IMR-90 (cell line): ENCODE measurements around the gene RXRB. TPM values are rescaled to one million over a fixed set of nuclear protein-coding genes. Genes with fewer than 3 reads are reported as not detected.

ENCODE experiments used
- ATAC-seq: fragments of 200-7000 bp; cut with Tn5 transposase; 2 replicates; pipeline ENCODE4 v1.9.1; 2020; ENCODE audit warnings: low read depth, mild to moderate bottlenecking, moderate library complexity
- BruUV-seq: library from RNA; stranded (reverse); fragments of 400-500 nt; replicated peaks from 2 replicates; lab custom pipeline; 2021; lab: Mats Ljungman, UMichigan
- CTCF ChIA-PET: fragments of 300-600 bp; formaldehyde crosslinking; extraction: SDS; loops from one replicate; lab custom pipeline; 2021; ENCODE audit warnings: antibody characterized with exemption; lab: Yijun Ruan, JAX
- POLR2A ChIA-PET: fragments of 300-600 bp; sonication (Branson Sonifier 250); formaldehyde crosslinking; loops from one replicate; lab custom pipeline; 2022; ENCODE audit warnings: antibody characterized with exemption; ENCODE audit not compliant: unreplicated experiment; lab: Charles Lee
- DNase-seq: peaks from one replicate; pipeline ENCODE4 v3.0.0; 2013
- H2AFZ ChIP-seq: replicated peaks from 2 replicates; pipeline ENCODE3; 2013; ENCODE audit warnings: low read length, mild to moderate bottlenecking; ENCODE audit not compliant: poor library complexity
- H2AK5ac ChIP-seq: 2 replicates; pipeline ENCODE4 v1.6.1; 2013; ENCODE audit warnings: low read depth, low read length, inconsistent platforms
- H2AK9ac ChIP-seq: replicated peaks from 2 replicates; pipeline ENCODE3; 2013; ENCODE audit warnings: mild to moderate bottlenecking, low read depth, low read length, moderate library complexity; ENCODE audit not compliant: poor library complexity
- H2BK120ac ChIP-seq: 2 replicates; pipeline ENCODE4 v1.6.1; 2013; ENCODE audit warnings: low read depth, low read length, inconsistent platforms
- H2BK15ac ChIP-seq: 3 replicates; pipeline ENCODE4 v1.6.1; 2013; ENCODE audit warnings: low read depth, low read length, inconsistent platforms
- H2BK20ac ChIP-seq: 2 replicates; pipeline ENCODE4 v1.6.1; 2013; ENCODE audit warnings: low read depth, mild to moderate bottlenecking, inconsistent platforms, low read length, moderate library complexity
- H2BK5ac ChIP-seq: 2 replicates; pipeline ENCODE4 v1.6.1; 2013; ENCODE audit warnings: mild to moderate bottlenecking, low read depth, low read length, inconsistent platforms; ENCODE audit not compliant: poor library complexity, severe bottlenecking
- H3K14ac ChIP-seq: replicated peaks from 2 replicates; pipeline ENCODE4 v1.6.1; 2013; ENCODE audit warnings: low read depth, low read length, inconsistent platforms
- H3K18ac ChIP-seq: 2 replicates; pipeline ENCODE4 v1.6.1; 2013; ENCODE audit warnings: low read depth, low read length, control low read depth
- H3K23ac ChIP-seq: 2 replicates; pipeline ENCODE4 v1.6.1; 2013; ENCODE audit warnings: low read depth, low read length, inconsistent platforms
- H3K27ac ChIP-seq: 2 replicates; pipeline ENCODE4 v1.5.1; 2013; ENCODE audit warnings: mild to moderate bottlenecking, control low read depth, low read length; ENCODE audit not compliant: insufficient read depth
- H3K27me3 ChIP-seq: 2 replicates; pipeline ENCODE4 v1.6.1; 2013; ENCODE audit warnings: low read length; ENCODE audit not compliant: control insufficient read depth, insufficient read depth
- H3K36me3 ChIP-seq: 2 replicates; pipeline ENCODE4 v1.6.1; 2013; ENCODE audit warnings: low read length, mixed read lengths; ENCODE audit not compliant: control insufficient read depth, insufficient read depth
- H3K4ac ChIP-seq: 2 replicates; pipeline ENCODE4 v1.6.1; 2013; ENCODE audit warnings: low read depth, low read length, inconsistent platforms
- H3K4me1 ChIP-seq: 2 replicates; pipeline ENCODE4 v1.6.1; 2013; ENCODE audit warnings: low read length, mixed read lengths; ENCODE audit not compliant: control insufficient read depth, insufficient read depth
- H3K4me2 ChIP-seq: 2 replicates; pipeline ENCODE4 v1.6.1; 2013; ENCODE audit warnings: low read depth, mild to moderate bottlenecking, control low read depth, low read length, moderate library complexity
- H3K4me3 ChIP-seq: 2 replicates; pipeline ENCODE4 v1.5.1; 2013; ENCODE audit warnings: low read depth, mild to moderate bottlenecking, control low read depth, low read length, moderate library complexity; ENCODE audit not compliant: insufficient read depth
- H3K56ac ChIP-seq: 2 replicates; pipeline ENCODE4 v1.6.1; 2013; ENCODE audit warnings: low read length, inconsistent platforms; ENCODE audit not compliant: insufficient read depth; ENCODE audit errors: extremely low read depth
- H3K79me1 ChIP-seq, 2 experiments: 2 replicates each; pipeline ENCODE4 v1.6.1; 2013; ENCODE audit warnings: low read length in 2 of 2, inconsistent platforms in 1 of 2, low read depth in 1 of 2
- H3K9ac ChIP-seq: 2 replicates; pipeline ENCODE4 v1.6.1; 2013; ENCODE audit warnings: low read depth, low read length, control low read depth
- H3K9me1 ChIP-seq: 2 replicates; pipeline ENCODE4 v1.6.1; 2013; ENCODE audit warnings: low read length, inconsistent platforms; ENCODE audit not compliant: insufficient read depth
- H3K9me3 ChIP-seq: 2 replicates; pipeline ENCODE4 v1.6.1; 2013; ENCODE audit warnings: low read length; ENCODE audit not compliant: control insufficient read depth, insufficient read depth
- H4K20me1 ChIP-seq: 2 replicates; pipeline ENCODE4 v1.6.1; 2013; ENCODE audit warnings: low read length, inconsistent platforms; ENCODE audit not compliant: insufficient read depth
- H4K5ac ChIP-seq: 2 replicates; pipeline ENCODE4 v1.6.1; 2013; ENCODE audit warnings: mild to moderate bottlenecking, low read depth, low read length, control low read depth
- H4K8ac ChIP-seq, 2 experiments: 2 replicates each; pipeline ENCODE4 v1.6.1; 2013; ENCODE audit warnings: low read depth in 2 of 2, low read length in 2 of 2, control low read depth in 1 of 2, inconsistent platforms in 1 of 2
- H4K91ac ChIP-seq: 2 replicates; pipeline ENCODE4 v1.6.1; 2013; ENCODE audit warnings: low read depth, low read length, inconsistent platforms; ENCODE audit not compliant: insufficient read depth
- NFE2L2 ChIP-seq: fragments of 150-350 bp; IDR thresholded peaks from 2 replicates; pipeline ENCODE4 v1.6.1; 2016; ENCODE audit warnings: low read depth, mild to moderate bottlenecking, low read length
- RCOR1 ChIP-seq: IDR thresholded peaks from 2 replicates; pipeline ENCODE4 v1.6.1; 2012; ENCODE audit warnings: mild to moderate bottlenecking, low read length, improper control_type of control experiment; ENCODE audit not compliant: insufficient replicate concordance
- WGBS, 2 experiments: methylation state at CpG; one replicate each; pipeline versions ENCODE4 v1.1.5 to v1.1.7; 2013; ENCODE audit warnings: missing lambda C conversion rate in 2 of 2; ENCODE audit not compliant: insufficient read length in 1 of 2; ENCODE audit errors: extremely low coverage in 2 of 2; 5-methylcytosine and 5-hydroxymethylcytosine counted together
- dilution Hi-C: fragments of 300-500 bp; cut with HindIII; formaldehyde crosslinking; loops from one replicate; pipeline ENCODE4 v1.14.3; 2018; ENCODE audit warnings: low sequenced_read_pairs; ENCODE audit not compliant: unreplicated experiment
- in situ Hi-C: fragments of 300-500 bp; cut with MboI; formaldehyde crosslinking; loops from 3 replicates; pipeline ENCODE4 v1.14.3; 2019; ENCODE audit warnings: low sequenced_read_pairs, inconsistent platforms, mixed read lengths
- intact Hi-C: fragments of 100-400 bp; cut with micrococcal nuclease; formaldehyde crosslinking; loops from 2 replicates; pipeline ENCODE4 v1.10.0; 2022
- polyA plus RNA-seq, 3 experiments: library from polyadenylated mRNA; depleted of rRNA; stranded (reverse); fragments of >200 nt; gene quantifications; 2 replicates each; pipeline ENCODE4 v1.2.3, GENCODE V29; 2012; ENCODE audit warnings: low replicate concordance in 1 of 3
- total RNA-seq: library from RNA; depleted of rRNA; stranded (reverse); fragments of >200 nt; gene quantifications from 2 replicates; pipeline ENCODE4 v1.2.3, GENCODE V29; 2012

RXRB gene
- total and polyA plus RNA-seq, 2 of the 4 experiments (the other 2 are of a cell fraction), result 18.6 to 53.7 TPM

- in situ Hi-C loops, result loop anchor here (5.0 to 10.0 kb wide), 2 partner anchors 84 to 149 kb away; no protein-coding TSS in a partner anchor
Measured at GRCh38 chr6:33163540-33163939, 36.9 kb downstream of the RXRB start.

More at GRCh38 chr6:33163540-33163939, 36.9 kb downstream of the RXRB start:
- no peak overlapping the region for H4K8ac ChIP-seq
- dilution Hi-C loops (no loop called here), intact Hi-C loops (no loop called here)
- H2BK20ac ChIP-seq, result no peak overlapping the region
- H3K4me3 ChIP-seq, result no peak overlapping the region
- H3K79me1 ChIP-seq, result no peaks in the 10 kb centered on the region
- H4K91ac ChIP-seq, result no peak overlapping the region
- no peaks in the 10 kb centered on the region for H4K20me1 ChIP-seq
- no peak overlapping the region for H2BK15ac ChIP-seq
- H3K9me1 ChIP-seq, result peaks cover 5% of the 10 kb centered on the region; the same call in 1 of the 2 replicates
- peaks cover 7% of the 10 kb centered on the region for H3K27me3 ChIP-seq
- no peak overlapping the region for H3K14ac ChIP-seq
- no peak overlapping the region for H4K5ac ChIP-seq
- ChIA-PET POLR2A (no interaction called here), CTCF (no interaction called here)
- ATAC-seq (no peak), DNase-seq (no peak)
- no peak overlapping the region for H2AK5ac ChIP-seq
- H3K23ac ChIP-seq, result no peak overlapping the region
- peak overlapping the region; percentile 51 for H2AFZ ChIP-seq
- TF ChIP-seq NFE2L2 (no peak), RCOR1 (no peak)
- no peak overlapping the region for H3K27ac ChIP-seq
- H3K56ac ChIP-seq, result no peak overlapping the region
- no peak overlapping the region for H3K4me2 ChIP-seq
- no peak overlapping the region for H3K4ac ChIP-seq
- H2BK120ac ChIP-seq, result no peak overlapping the region
- H3K36me3 ChIP-seq, result no peaks in the 10 kb centered on the region
- no peak overlapping the region for H3K18ac ChIP-seq
- H3K4me1 ChIP-seq, result peaks cover 9% of the 10 kb centered on the region
- H2AK9ac ChIP-seq, result no peak overlapping the region
- no TSS peak for BruUV-seq
- H3K9me3 ChIP-seq, result no peaks in the 10 kb centered on the region
- H3K9ac ChIP-seq, result no peak overlapping the region
- H2BK5ac ChIP-seq, result no peak overlapping the region
- WGBS, 2 experiments, result 90% methylated on average over 2 of the region's 10 CpGs; no CpG with 5 or more reads in 1 of the 2 experiments
